GM21526 (cell line): Measurements from ENCODE around the gene PDRG1.
"Not testable (repeated sequence)": the region's sequence is repeated elsewhere in the genome, so short reads cannot be mapped to it uniquely, and the experiment has no call there.

Experiments
- ATAC-seq: cut with Tn5 transposase; IDR thresholded peaks from one replicate; pipeline ENCODE4 v1.9.1; 2021; ENCODE audit warnings: moderate library complexity; ENCODE audit not compliant: unreplicated experiment, low FRiP score

PDRG1 gene

GRCh38 chr20:31929631-31930030 is 22.2 kb downstream of the PDRG1 start:
- ATAC-seq = not testable (repeated sequence)

- ATAC-seq = no peak
Observed at GRCh38 chr20:31927627-31928159, 24.2 kb downstream of the PDRG1 start.

DNA sequence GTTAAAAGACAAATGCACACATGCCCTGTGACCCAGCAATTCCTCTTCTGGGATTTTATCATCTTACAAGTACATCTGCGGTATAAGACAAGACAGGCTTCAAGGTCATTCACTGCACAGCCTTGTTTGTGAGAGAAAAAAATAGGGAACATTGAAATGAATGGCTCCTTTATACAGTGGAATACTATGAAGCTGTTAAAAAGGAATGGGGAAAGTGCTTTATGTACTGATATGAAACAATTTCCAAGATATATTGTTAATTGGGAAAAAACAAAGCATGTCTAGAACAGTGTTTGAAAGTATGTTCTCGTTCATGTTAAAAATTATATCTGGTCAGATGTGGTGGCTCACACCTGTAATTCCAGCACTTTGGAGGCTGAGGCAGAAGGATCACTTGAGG is 25.4 kb downstream of the PDRG1 start:
- no peak for ATAC-seq

- ATAC-seq = no peak
Observed at GRCh38 chr20:31925631-31926030, 26.2 kb downstream of the PDRG1 start.

- no peak for ATAC-seq
Observed at GRCh38 chr20:31924561-31924960, 27.3 kb downstream of the PDRG1 start.

- ATAC-seq = peak; percentile 53
Observed at GRCh38 chr20:31923388-31924331, 28.2 kb downstream of the PDRG1 start.

DNA sequence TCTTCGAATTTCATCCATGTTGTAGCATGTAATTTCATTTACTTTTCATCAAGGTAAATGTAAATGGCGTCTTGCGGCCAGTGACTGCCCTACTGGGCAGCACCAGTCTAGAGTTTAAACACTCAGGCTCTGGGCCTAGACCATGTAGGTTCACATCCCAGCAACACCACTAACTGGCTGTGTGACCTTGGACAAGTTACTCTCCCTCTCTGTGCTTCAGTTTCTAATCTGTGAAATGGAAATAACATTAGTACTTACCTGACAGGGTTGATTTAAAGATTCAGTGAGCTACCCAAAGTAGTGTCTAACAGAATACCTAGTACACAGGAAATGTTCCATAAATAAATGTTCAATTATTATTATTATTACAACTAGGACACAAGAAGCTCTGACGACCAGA is 29.3 kb downstream of the PDRG1 start:
- no peak for ATAC-seq

DNA sequence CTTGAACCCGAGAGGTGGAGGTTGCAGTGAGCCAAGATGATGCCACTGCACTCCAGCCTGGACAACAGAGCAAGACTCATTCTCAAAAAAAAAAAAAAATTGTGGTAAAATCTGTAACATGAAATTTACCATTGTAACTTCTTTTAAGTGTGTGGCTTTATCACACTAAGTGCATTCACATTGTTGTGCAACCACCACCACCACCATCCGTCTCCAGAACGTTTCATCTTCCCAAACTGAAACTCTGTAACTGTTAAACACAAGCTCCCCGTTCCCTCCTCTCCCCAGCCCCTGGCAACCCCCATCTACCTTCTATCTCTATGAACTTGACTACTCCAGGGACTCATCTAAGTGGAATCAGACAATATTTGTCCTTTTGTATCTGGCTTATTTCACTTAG is 29.7 kb downstream of the PDRG1 start:
- no peak for ATAC-seq

DNA sequence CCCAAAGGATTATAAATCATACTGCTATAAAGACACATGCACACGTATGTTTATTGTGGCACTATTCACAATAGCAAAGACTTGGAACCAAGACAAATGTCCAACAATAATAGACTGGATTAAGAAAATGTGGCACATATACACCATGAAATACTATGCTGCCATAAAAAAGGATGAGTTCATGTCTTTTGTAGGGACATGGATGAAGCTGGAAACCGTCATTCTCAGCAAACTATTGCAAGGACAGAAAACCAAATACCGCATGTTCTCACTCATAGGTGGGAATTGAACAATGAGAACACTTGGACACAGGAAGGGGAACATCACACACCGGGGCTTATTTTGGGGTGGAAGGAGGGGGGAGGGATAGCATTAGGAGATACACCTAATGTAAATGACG is 30.4 kb downstream of the PDRG1 start:
- not testable (repeated sequence) for ATAC-seq

- no peak for ATAC-seq
Observed at GRCh38 chr20:31920275-31920855, 31.5 kb downstream of the PDRG1 start.

- no peak for ATAC-seq
Observed at GRCh38 chr20:31919410-31920155, 32.3 kb downstream of the PDRG1 start.

DNA sequence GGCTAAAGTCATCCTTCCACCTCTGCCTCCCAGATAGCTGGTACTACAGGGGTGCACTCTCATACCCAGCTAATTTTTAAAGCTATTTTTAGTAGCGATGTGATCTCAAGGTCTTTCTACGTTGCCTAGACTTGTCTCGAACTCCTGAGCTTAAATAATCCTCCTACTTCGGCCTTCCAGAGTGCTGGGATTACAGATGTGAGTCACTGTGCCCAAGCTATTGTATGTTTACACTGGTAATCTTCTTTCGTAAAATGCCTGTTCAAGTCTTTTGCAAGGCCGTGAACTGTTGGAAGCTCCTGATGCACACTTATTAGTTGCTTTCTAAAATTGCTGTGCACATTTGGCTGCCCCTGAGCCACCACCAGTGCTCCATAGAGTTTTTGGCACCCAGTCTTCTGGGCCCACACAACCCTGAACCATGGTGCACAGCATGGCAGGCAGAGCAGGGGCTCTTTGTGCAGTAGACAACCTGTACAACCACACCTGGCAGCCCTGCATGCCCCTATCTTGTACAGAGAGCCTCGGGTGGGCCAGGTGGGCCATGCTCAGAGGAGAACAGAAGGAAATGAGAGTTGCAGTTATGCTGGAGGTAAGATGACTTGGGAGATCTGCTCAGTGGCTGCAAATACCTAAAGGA is 33.3 kb downstream of the PDRG1 start:
- ATAC-seq = no peak

DNA sequence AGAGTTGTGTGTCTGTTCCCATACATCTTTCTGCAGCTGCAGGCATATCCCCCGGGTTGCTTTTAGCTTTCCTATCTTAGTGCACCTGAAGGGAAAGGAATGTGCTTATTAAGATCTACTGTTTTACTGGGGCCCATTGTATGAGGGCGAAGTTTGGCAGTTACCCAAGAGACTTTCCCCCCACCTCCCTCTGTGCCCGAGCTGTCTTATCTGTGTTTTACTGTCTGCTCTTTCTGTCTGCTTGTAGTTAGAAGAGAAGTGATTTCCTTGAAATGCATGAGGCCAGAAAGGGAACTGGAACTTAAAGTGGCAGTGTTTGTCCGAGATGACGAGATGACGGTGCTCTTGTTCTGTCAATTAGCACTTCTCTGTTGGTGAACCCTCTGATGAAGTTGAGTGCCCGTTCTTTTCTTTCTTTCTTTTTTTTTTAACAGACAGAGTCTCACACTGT is 33.9 kb downstream of the PDRG1 start:
- not testable (repeated sequence) for ATAC-seq

DNA sequence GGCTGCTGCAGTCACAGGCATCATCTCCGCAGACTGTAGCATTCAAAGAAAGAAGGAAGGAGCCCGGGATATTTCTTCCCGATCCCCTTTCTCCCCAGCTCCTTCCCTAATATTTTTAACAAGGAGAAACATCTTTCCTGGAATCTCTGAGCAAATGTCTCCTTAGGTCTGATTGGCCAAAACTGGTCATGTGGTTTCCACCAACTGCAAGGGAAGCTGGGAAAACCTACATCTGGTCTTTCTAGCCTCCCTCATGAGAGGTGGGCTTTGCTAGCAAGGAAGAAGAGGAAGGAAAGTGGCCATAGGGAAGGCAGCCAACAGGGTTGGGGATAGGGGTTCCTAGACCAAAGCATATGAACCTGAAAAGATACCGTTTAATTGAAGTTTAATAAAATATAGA is 35.1 kb downstream of the PDRG1 start:
- no peak for ATAC-seq

GRCh38 chr20:31915491-31916280 is 36.2 kb downstream of the PDRG1 start:
- ATAC-seq = no peak

GRCh38 chr20:31914170-31914569 is 37.7 kb downstream of the PDRG1 start:
- no peak for ATAC-seq

GRCh38 chr20:31913431-31914157 is 38.3 kb downstream of the PDRG1 start:
- ATAC-seq = no peak

- ATAC-seq = no peak
Observed at GRCh38 chr20:31910071-31910803, 41.6 kb downstream of the PDRG1 start.
